Activated CD4-positive, alpha-beta T cell treated with anti-CD3 and anti-CD28 coated beads, Interleukin-10, Interleukin-2, amounts not matched to agents 100 ng/mL and 50 ng/mL, durations not matched to agents 16 hours and 8 hours (primary cell): ENCODE results near the gene DUSP7.

Experiments
- DNase-seq: peaks from one replicate; pipeline ENCODE4 v3.0.0-alpha.2; 2020

The DUSP7 gene

GRCh38 chr3:52056521-52056967 lies at the start of gene DUSP7:
Gene DUSP7 (minus strand): TSS chr3:52056571. CDS start chr3:52056366, 205 bp downstream.
- DNase-seq: peak; percentile 81

- DNase-seq: no peak
These were observed 48.6 kb upstream of the DUSP7 start for GRCh38 chr3:52104684-52105640.

- no peak for DNase-seq
These were observed 46.6 kb upstream of the DUSP7 start for GRCh38 chr3:52102934-52103333.

- DNase-seq: no peak
These were observed 42.6 kb upstream of the DUSP7 start for GRCh38 chr3:52099001-52099401.

- DNase-seq: no peak
These were observed 41.6 kb upstream of the DUSP7 start for GRCh38 chr3:52097851-52098507.

GRCh38 chr3:52095990-52096775 lies 39.8 kb upstream of the DUSP7 start:
- DNase-seq: no peak

GRCh38 chr3:52094571-52095485 lies 38.5 kb upstream of the DUSP7 start:
- no peak for DNase-seq

- DNase-seq: no peak
These were observed 37.6 kb upstream of the DUSP7 start for GRCh38 chr3:52093756-52094545.

GRCh38 chr3:52092891-52093290 lies 36.5 kb upstream of the DUSP7 start:
- DNase-seq: no peak

- DNase-seq: no peak
These were observed 35.9 kb upstream of the DUSP7 start for GRCh38 chr3:52092271-52092660.

GRCh38 chr3:52091586-52092270 lies 35.4 kb upstream of the DUSP7 start:
- DNase-seq: no peak

GRCh38 chr3:52090933-52091468 lies 34.6 kb upstream of the DUSP7 start:
- no peak for DNase-seq

GRCh38 chr3:52090131-52090932 lies 34.0 kb upstream of the DUSP7 start:
- DNase-seq: no peak

GRCh38 chr3:52089691-52090090 lies 33.3 kb upstream of the DUSP7 start:
- no peak for DNase-seq

- no peak for DNase-seq
These were observed 32.3 kb upstream of the DUSP7 start for GRCh38 chr3:52088445-52089367.

GRCh38 chr3:52087731-52088130 lies 31.4 kb upstream of the DUSP7 start:
- no peak for DNase-seq

GRCh38 chr3:52086976-52087663 lies 30.7 kb upstream of the DUSP7 start:
- DNase-seq: peak; percentile 39

- no peak for DNase-seq
These were observed 30.1 kb upstream of the DUSP7 start for GRCh38 chr3:52086461-52086860.
